Neural cell (in vitro differentiated cells): ENCODE data around the gene POLR3B. TPM values are rescaled to one million over a fixed set of nuclear protein-coding genes. Genes with fewer than 3 reads are reported as not detected.
A peak's percentile ranks its signal among the peaks of the same experiment; 100 is the strongest.

Source experiments
- H2AFZ ChIP-seq: fragments of 200-600, 300-800 bp; sonication (generic), shearing (Covaris generic); 2 replicates; pipeline ENCODE4 v1.6.0; 2014; ENCODE audit warnings: low read depth, mild to moderate bottlenecking, antibody characterized with exemption, low read length, moderate library complexity
- H3F3A ChIP-seq: fragments of 200-600 bp; shearing (Covaris generic); 2 replicates; pipeline ENCODE4 v1.6.1; 2016; ENCODE audit warnings: mild to moderate bottlenecking, moderate library complexity, mixed read lengths, antibody characterized with exemption, low read length; ENCODE audit not compliant: insufficient read depth, poor library complexity, severe bottlenecking
- H3K27ac ChIP-seq: fragments of 200-600, 300-800 bp; sonication (generic), shearing (Covaris generic); 2 replicates; pipeline ENCODE4 v1.5.1; 2014; ENCODE audit warnings: mild to moderate bottlenecking, low read length, moderate library complexity
- H3K27me3 ChIP-seq: fragments of 300-800, 200-600 bp; sonication (generic), shearing (Covaris generic); 2 replicates; pipeline ENCODE4 v1.6.0; 2014; ENCODE audit warnings: mild to moderate bottlenecking, low read depth, low read length, moderate library complexity; ENCODE audit not compliant: insufficient read depth
- H3K36me3 ChIP-seq: fragments of 300-800, 200-600 bp; sonication (generic), shearing (Covaris generic); 2 replicates; pipeline ENCODE4 v1.5.1; 2014; ENCODE audit warnings: mild to moderate bottlenecking, antibody characterized with exemption, low read length, moderate library complexity; ENCODE audit not compliant: insufficient read depth
- H3K4me2 ChIP-seq: fragments of 300-800, 200-600 bp; sonication (generic), shearing (Covaris generic); 2 replicates; pipeline ENCODE4 v1.6.0; 2014; ENCODE audit warnings: mild to moderate bottlenecking, low read length
- H3K4me3 ChIP-seq: fragments of 300-800, 200-600 bp; sonication (generic), shearing (Covaris generic); 2 replicates; pipeline ENCODE4 v1.5.1; 2014; ENCODE audit warnings: mild to moderate bottlenecking, low read length, moderate library complexity
- H3K79me2 ChIP-seq: fragments of 200-600 bp; shearing (Covaris generic); replicated peaks from 2 replicates; pipeline ENCODE4 v1.6.0; 2014; ENCODE audit warnings: mild to moderate bottlenecking, low read length, moderate library complexity; ENCODE audit not compliant: insufficient read depth
- H3K9ac ChIP-seq: fragments of 300-800, 200-600 bp; sonication (generic), shearing (Covaris generic); 2 replicates; pipeline ENCODE4 v1.6.1; 2016; ENCODE audit warnings: mild to moderate bottlenecking, low read length, mixed read lengths
- H3K9me2 ChIP-seq: fragments of 200-600 bp; shearing (Covaris generic); 2 replicates; pipeline ENCODE4 v1.6.1; 2016; ENCODE audit warnings: mild to moderate bottlenecking, low read length, mixed read lengths; ENCODE audit not compliant: insufficient read depth
- H3K9me3 ChIP-seq: fragments of 200-600, 300-800 bp; sonication (generic), shearing (Covaris generic); 2 replicates; pipeline ENCODE4 v1.6.1; 2016; ENCODE audit warnings: mild to moderate bottlenecking, mixed run types, low read length, moderate library complexity, mixed read lengths
- H4K20me1 ChIP-seq: fragments of 200-600 bp; shearing (Covaris generic); 2 replicates; pipeline ENCODE4 v1.6.1; 2016; ENCODE audit warnings: mild to moderate bottlenecking, mixed run types; ENCODE audit not compliant: insufficient read depth
- CTCF ChIP-seq: fragments of 450-650 bp; IDR thresholded peaks from 2 replicates; pipeline ENCODE4 v1.5.1; 2014; ENCODE audit warnings: antibody characterized with exemption, mild to moderate bottlenecking, moderate library complexity; ENCODE audit not compliant: poor library complexity, severe bottlenecking
- EP300 ChIP-seq: fragments of 450-650 bp; conservative IDR thresholded peaks from 2 replicates; pipeline ENCODE4 v1.6.1; 2014; ENCODE audit warnings: antibody characterized with exemption, mild to moderate bottlenecking, moderate library complexity; ENCODE audit not compliant: poor library complexity, severe bottlenecking
- EZH2 ChIP-seq: fragments of 200-600, 300-800 bp; shearing (Covaris generic), sonication (generic); IDR thresholded peaks from 2 replicates; pipeline ENCODE4 v1.6.1; 2014; ENCODE audit warnings: antibody characterized with exemption, low read length, borderline replicate concordance, mild to moderate bottlenecking; ENCODE audit not compliant: insufficient read depth, poor library complexity, severe bottlenecking
- MXI1 ChIP-seq: fragments of 450-650 bp; conservative IDR thresholded peaks from 2 replicates; pipeline ENCODE4 v1.6.1; 2014; ENCODE audit warnings: antibody characterized with exemption, mild to moderate bottlenecking; ENCODE audit not compliant: poor library complexity, severe bottlenecking
- POLR2AphosphoS5 ChIP-seq: IDR thresholded peaks from 2 replicates; pipeline ENCODE4 v1.6.1; 2012
- RAD21 ChIP-seq: fragments of 450-650 bp; conservative IDR thresholded peaks from 2 replicates; pipeline ENCODE4 v1.6.1; 2014; ENCODE audit warnings: antibody characterized with exemption, mild to moderate bottlenecking, moderate library complexity
- REST ChIP-seq: IDR thresholded peaks from 2 replicates; pipeline ENCODE4 v1.6.1; 2012; ENCODE audit warnings: borderline replicate concordance
- SMC3 ChIP-seq: fragments of 450-650 bp; conservative IDR thresholded peaks from 2 replicates; pipeline ENCODE4 v1.6.1; 2014; ENCODE audit warnings: antibody characterized with exemption, mild to moderate bottlenecking, moderate library complexity; ENCODE audit not compliant: poor library complexity
- TAF1 ChIP-seq: IDR thresholded peaks from 2 replicates; pipeline ENCODE4 v1.6.1; 2012; ENCODE audit warnings: low read depth
- polyA plus RNA-seq: library from polyadenylated mRNA; depleted of rRNA; stranded (reverse); fragments of >200 nt; gene quantifications from 2 replicates; pipeline ENCODE4 v1.2.3, GENCODE V29; 2014

POLR3B gene
- polyA plus RNA-seq, 1 donor from 2014 or later = 4.3 TPM

GRCh38 chr12:106506691-106507090 lies 149.1 kb downstream of the POLR3B start:
- H3K9me2 ChIP-seq = no peaks in the 10 kb centered on the region
- H3K79me2 ChIP-seq = no peaks in the 10 kb centered on the region
- H3K36me3 ChIP-seq = no peaks in the 10 kb centered on the region
- H3K4me2 ChIP-seq = peak overlapping the region; percentile 17
- no peak overlapping the region for H2AFZ ChIP-seq
- H3K9ac ChIP-seq = no peak overlapping the region
- H3K27me3 ChIP-seq = no peaks in the 10 kb centered on the region
- no peak for TF ChIP-seq EZH2
- TF ChIP-seq TAF1 = no peak
- no peak for TF ChIP-seq EP300
- no peak for TF ChIP-seq SMC3
- TF ChIP-seq MXI1 = no peak
- no peak for TF ChIP-seq POLR2AphosphoS5
- no peak for TF ChIP-seq CTCF
- TF ChIP-seq RAD21 = no peak
- no peak for TF ChIP-seq REST
- no peaks in the 10 kb centered on the region for H3K9me3 ChIP-seq
- no peaks in the 10 kb centered on the region for H3F3A ChIP-seq
- H3K4me3 ChIP-seq = no peak overlapping the region
- H3K27ac ChIP-seq = no peak overlapping the region
- H4K20me1 ChIP-seq = no peaks in the 10 kb centered on the region

GRCh38 chr12:106508966-106509365 lies 151.4 kb downstream of the POLR3B start:
- Histone ChIP-seq H4K20me1 (no peaks in the 10 kb centered on the region), H3K9me2 (no peaks in the 10 kb centered on the region), H3K27me3 (no peaks in the 10 kb centered on the region), H3F3A (no peaks in the 10 kb centered on the region), H3K79me2 (no peaks in the 10 kb centered on the region), H3K4me2 (no peak overlapping the region), H3K36me3 (no peaks in the 10 kb centered on the region), H2AFZ (no peak overlapping the region), H3K4me3 (no peak overlapping the region), H3K9me3 (no peaks in the 10 kb centered on the region), H3K9ac (no peak overlapping the region), H3K27ac (no peak overlapping the region)
- no peak for TF ChIP-seq EP300
- no peak for TF ChIP-seq EZH2
- no peak for TF ChIP-seq SMC3
- TF ChIP-seq TAF1 = no peak
- TF ChIP-seq REST = no peak
- TF ChIP-seq MXI1 = no peak
- no peak for TF ChIP-seq POLR2AphosphoS5
- TF ChIP-seq RAD21 = no peak
- TF ChIP-seq CTCF = no peak
